ENCODE measurements around the gene SPATA9.

DNA sequence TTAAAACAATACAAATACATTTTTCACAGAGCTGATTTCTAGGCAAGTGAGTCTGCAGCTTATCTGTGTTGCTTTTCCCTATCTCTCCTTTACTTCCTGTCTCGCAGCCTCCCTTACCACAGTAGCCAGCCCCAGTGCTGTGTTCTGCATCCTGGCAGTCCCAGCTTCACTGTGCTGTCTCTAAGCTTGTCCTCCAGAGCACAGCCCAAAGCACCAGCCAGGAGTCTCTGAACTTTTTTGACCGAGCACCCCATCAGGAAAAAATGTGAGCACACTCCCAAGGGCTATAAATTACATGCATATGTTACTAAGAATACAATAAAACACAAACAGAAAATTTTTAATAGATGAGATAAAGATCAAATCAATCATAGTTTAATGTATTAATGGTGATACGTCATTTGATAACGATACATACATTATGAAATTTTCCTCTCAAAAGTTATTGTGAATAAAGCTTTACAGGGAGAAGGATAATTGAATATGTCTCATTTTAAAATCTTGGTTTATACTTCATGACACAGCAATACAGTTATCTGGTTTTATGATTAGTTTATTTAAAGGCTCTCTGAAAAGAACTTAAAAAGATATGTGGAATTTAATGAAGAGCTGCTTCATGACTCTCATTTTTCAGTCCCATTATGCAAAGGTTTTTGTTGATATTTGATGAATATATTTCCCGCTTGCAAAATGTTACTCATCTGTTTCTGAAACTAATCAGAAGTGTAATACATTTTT, 41.0 kb upstream of the SPATA9 start:
- TF ChIP-seq, protein P1, sequence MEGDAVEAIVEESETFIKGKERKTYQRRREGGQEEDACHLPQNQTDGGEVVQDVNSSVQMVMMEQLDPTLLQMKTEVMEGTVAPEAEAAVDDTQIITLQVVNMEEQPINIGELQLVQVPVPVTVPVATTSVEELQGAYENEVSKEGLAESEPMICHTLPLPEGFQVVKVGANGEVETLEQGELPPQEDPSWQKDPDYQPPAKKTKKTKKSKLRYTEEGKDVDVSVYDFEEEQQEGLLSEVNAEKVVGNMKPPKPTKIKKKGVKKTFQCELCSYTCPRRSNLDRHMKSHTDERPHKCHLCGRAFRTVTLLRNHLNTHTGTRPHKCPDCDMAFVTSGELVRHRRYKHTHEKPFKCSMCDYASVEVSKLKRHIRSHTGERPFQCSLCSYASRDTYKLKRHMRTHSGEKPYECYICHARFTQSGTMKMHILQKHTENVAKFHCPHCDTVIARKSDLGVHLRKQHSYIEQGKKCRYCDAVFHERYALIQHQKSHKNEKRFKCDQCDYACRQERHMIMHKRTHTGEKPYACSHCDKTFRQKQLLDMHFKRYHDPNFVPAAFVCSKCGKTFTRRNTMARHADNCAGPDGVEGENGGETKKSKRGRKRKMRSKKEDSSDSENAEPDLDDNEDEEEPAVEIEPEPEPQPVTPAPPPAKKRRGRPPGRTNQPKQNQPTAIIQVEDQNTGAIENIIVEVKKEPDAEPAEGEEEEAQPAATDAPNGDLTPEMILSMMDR (IDR thresholded peaks at IDR 0.05 in 4 of 5, conservative IDR thresholded peaks at IDR 0.05 in 1 of 5) = no peak
- TF ChIP-seq POLR2A (IDR thresholded peaks at IDR 0.05) = no peak
